ENCODE results near the gene VANGL2. TPM values are rescaled to one million over a fixed set of nuclear protein-coding genes. Genes with fewer than 3 reads are reported as not detected.

Gene VANGL2
- total RNA-seq, 1 donor from 2014 or later = 17.0 TPM

GRCh38 chr1:160451859-160452232 lies 51.5 kb downstream of the VANGL2 start:
- no peak for DNase-seq (ENCODE audit: low read depth)
- TF ChIP-seq, protein P1, sequence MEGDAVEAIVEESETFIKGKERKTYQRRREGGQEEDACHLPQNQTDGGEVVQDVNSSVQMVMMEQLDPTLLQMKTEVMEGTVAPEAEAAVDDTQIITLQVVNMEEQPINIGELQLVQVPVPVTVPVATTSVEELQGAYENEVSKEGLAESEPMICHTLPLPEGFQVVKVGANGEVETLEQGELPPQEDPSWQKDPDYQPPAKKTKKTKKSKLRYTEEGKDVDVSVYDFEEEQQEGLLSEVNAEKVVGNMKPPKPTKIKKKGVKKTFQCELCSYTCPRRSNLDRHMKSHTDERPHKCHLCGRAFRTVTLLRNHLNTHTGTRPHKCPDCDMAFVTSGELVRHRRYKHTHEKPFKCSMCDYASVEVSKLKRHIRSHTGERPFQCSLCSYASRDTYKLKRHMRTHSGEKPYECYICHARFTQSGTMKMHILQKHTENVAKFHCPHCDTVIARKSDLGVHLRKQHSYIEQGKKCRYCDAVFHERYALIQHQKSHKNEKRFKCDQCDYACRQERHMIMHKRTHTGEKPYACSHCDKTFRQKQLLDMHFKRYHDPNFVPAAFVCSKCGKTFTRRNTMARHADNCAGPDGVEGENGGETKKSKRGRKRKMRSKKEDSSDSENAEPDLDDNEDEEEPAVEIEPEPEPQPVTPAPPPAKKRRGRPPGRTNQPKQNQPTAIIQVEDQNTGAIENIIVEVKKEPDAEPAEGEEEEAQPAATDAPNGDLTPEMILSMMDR (IDR thresholded peaks at IDR 0.05; ENCODE audit: insufficient read depth, low read length, poor library complexity, severe bottlenecking) = no peak
- no peaks in the 10 kb centered on the region for H3K27me3 ChIP-seq (ENCODE audit: control insufficient read depth, insufficient read depth, low read length)
- H3K4me3 ChIP-seq (ENCODE audit: low read depth, low read length) = no peak overlapping the region
- no peaks in the 10 kb centered on the region for H3K36me3 ChIP-seq (ENCODE audit: control insufficient read depth, insufficient read depth, low read length)

DNA sequence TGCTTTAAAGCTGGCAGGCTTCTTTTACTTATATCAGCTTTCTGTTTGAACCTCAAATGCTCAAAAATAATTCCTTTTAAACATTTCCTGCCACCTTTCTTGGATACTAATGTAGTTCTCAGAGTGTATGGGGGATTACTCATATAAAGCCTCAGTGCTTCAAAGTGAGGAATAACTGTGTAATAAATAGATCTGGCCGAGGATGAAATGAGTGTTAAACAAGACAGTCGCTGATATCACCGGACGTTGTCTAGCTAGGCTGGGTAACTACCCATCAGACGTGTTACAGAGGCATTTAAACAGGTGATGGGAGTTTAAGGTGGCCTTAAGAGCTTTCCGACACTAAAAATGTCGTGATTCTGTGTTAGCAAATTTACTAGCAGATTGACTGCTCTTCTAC lies 53.1 kb downstream of the VANGL2 start:
- Histone ChIP-seq H3K36me3 (ENCODE audit: control insufficient read depth, insufficient read depth, low read length) (no peaks in the 10 kb centered on the region), H3K4me3 (ENCODE audit: low read depth, low read length) (no peak overlapping the region), H3K27me3 (ENCODE audit: control insufficient read depth, insufficient read depth, low read length) (no peaks in the 10 kb centered on the region)
- DNase-seq (ENCODE audit: low read depth) = no peak
- TF ChIP-seq, protein P1 (IDR thresholded peaks at IDR 0.05; ENCODE audit: insufficient read depth, low read length, poor library complexity, severe bottlenecking) = no peak

GRCh38 chr1:160454371-160455152 lies 54.2 kb downstream of the VANGL2 start:
- no peak for DNase-seq (ENCODE audit: low read depth)
- Histone ChIP-seq H3K36me3 (ENCODE audit: control insufficient read depth, insufficient read depth, low read length) (no peaks in the 10 kb centered on the region), H3K27me3 (ENCODE audit: control insufficient read depth, insufficient read depth, low read length) (no peaks in the 10 kb centered on the region), H3K4me3 (ENCODE audit: low read depth, low read length) (no peak overlapping the region)
- TF ChIP-seq, protein P1 (IDR thresholded peaks at IDR 0.05; ENCODE audit: insufficient read depth, low read length, poor library complexity, severe bottlenecking) = no peak

DNA sequence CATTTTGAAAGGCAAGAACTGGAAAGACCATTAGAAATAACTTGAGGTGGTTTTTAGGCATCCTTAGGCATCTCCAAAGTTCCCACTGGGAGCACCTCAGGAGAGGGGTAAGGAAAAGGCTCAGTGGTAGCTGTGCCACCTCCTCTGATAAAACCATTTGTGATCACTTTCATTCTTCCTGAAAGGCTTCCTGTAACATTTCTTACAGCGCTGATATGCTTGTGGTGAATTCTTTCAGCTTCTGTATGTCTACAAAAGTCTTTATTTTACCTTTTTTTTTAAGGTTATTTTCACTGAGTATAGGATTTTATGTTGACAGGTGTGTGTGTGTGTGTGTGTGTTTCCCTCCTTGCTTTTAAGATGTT lies 54.8 kb downstream of the VANGL2 start:
- Histone ChIP-seq H3K36me3 (ENCODE audit: control insufficient read depth, insufficient read depth, low read length) (no peaks in the 10 kb centered on the region), H3K4me3 (ENCODE audit: low read depth, low read length) (no peak overlapping the region), H3K27me3 (ENCODE audit: control insufficient read depth, insufficient read depth, low read length) (no peaks in the 10 kb centered on the region)
- no peak for DNase-seq (ENCODE audit: low read depth)
- TF ChIP-seq, protein P1 (IDR thresholded peaks at IDR 0.05; ENCODE audit: insufficient read depth, low read length, poor library complexity, severe bottlenecking) = no peak

- TF ChIP-seq, protein P1 (IDR thresholded peaks at IDR 0.05; ENCODE audit: insufficient read depth, low read length, poor library complexity, severe bottlenecking) = no peak
- Histone ChIP-seq H3K36me3 (ENCODE audit: control insufficient read depth, insufficient read depth, low read length) (no peaks in the 10 kb centered on the region), H3K4me3 (ENCODE audit: low read depth, low read length) (no peak overlapping the region), H3K27me3 (ENCODE audit: control insufficient read depth, insufficient read depth, low read length) (no peaks in the 10 kb centered on the region)
- no peak for DNase-seq (ENCODE audit: low read depth)
Observed at GRCh38 chr1:160459056-160459455, 58.7 kb downstream of the VANGL2 start.

GRCh38 chr1:160459687-160460086 lies 59.3 kb downstream of the VANGL2 start:
- DNase-seq (ENCODE audit: low read depth) = no peak
- TF ChIP-seq, protein P1 (IDR thresholded peaks at IDR 0.05; ENCODE audit: insufficient read depth, low read length, poor library complexity, severe bottlenecking) = no peak
- Histone ChIP-seq H3K36me3 (ENCODE audit: control insufficient read depth, insufficient read depth, low read length) (no peaks in the 10 kb centered on the region), H3K4me3 (ENCODE audit: low read depth, low read length) (no peak overlapping the region), H3K27me3 (ENCODE audit: control insufficient read depth, insufficient read depth, low read length) (no peaks in the 10 kb centered on the region)

Data from kidney epithelial cell (primary cell).